SJSA1 (cell line): ENCODE measurements around the gene PXDN. TPM values are rescaled to one million over a fixed set of nuclear protein-coding genes. Genes with fewer than 3 reads are reported as not detected.

ENCODE experiments used
- DNase-seq, 2 experiments: peaks; one replicate each; pipeline ENCODE4 v3.0.0-alpha.2; 2015 to 2020; ENCODE audit warnings: low spot score in 2 of 2, low read depth in 1 of 2
- H3K27ac ChIP-seq: fragments of 250-450 bp; sonication (Bioruptor Pico); 2 replicates; pipeline ENCODE4 v1.5.1; 2020; ENCODE audit warnings: mild to moderate bottlenecking, moderate library complexity
- H3K27me3 ChIP-seq: fragments of 250-450 bp; sonication (Bioruptor Pico); replicated peaks from 2 replicates; pipeline ENCODE4 v1.5.1; 2020; ENCODE audit warnings: mild to moderate bottlenecking, moderate library complexity
- H3K36me3 ChIP-seq: fragments of 250-450 bp; sonication (Bioruptor Pico); 2 replicates; pipeline ENCODE4 v1.5.1; 2020; ENCODE audit warnings: mild to moderate bottlenecking
- H3K4me1 ChIP-seq: fragments of 250-450 bp; sonication (Bioruptor Pico); replicated peaks from 2 replicates; pipeline ENCODE4 v1.6.1; 2021; ENCODE audit warnings: mild to moderate bottlenecking
- H3K4me3 ChIP-seq: fragments of 250-450 bp; sonication (Bioruptor Pico); 2 replicates; pipeline ENCODE4 v1.5.1; 2020; ENCODE audit warnings: mild to moderate bottlenecking
- H3K9me3 ChIP-seq: fragments of 250-450 bp; sonication (Bioruptor Pico); replicated peaks from 2 replicates; pipeline ENCODE4 v1.5.1; 2020; ENCODE audit warnings: mild to moderate bottlenecking
- total RNA-seq: library from RNA; depleted of rRNA; stranded (reverse); fragments of >200 nt; shearing (Covaris generic); gene quantifications from 2 replicates; pipeline ENCODE4 v1.2.3, GENCODE V29; 2014

PXDN gene
- total RNA-seq, 1 experiment from 2014 or later = 310 TPM

DNA sequence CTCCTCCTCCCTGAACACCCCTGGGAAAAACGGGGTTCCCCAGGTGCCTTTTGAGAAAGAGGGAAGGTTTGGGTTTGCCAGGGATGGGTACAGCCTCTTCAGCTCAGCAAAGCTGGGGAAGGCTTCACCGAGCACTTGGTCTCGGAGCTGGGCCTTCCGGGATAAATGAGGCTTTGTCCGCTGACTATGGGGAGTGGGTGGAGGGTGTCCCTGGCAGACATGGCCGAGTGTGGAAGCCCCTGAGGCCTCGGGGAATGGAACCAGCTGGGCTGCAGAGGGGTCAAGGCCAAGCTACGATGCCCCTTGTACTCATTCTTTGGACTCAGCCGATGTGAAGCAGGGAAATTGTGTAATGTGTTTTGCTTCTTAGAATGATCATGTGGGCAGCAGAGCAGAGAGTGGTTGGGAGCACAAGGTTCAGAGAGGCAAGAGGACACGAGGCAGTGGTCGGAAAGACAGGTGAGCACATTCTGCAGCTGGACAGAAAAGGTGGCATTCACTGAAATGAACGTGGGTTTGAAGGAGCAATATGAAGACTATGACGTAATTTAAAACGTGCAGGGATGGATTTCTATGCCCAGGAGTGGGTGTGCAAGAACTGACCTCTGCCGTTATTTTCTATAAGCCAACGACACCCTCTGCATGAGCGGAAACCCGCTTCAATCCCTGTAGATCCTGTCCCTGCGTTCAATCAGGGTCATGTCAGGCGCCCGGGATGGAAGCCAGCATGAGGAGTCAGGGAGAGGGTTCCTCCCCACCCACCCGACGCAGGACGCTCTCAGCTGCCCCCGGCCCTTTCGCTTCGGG lies 142.6 kb downstream of the PXDN start:
- Histone ChIP-seq H3K27me3 (no peaks in the 10 kb centered on the region), H3K9me3 (no peaks in the 10 kb centered on the region), H3K4me1 (peaks cover 49% of the 10 kb centered on the region), H3K36me3 (no peaks in the 10 kb centered on the region), H3K27ac (no peak overlapping the region), H3K4me3 (no peak overlapping the region)
- peak in 1 of 2 experiments; percentile 34 for DNase-seq

DNA sequence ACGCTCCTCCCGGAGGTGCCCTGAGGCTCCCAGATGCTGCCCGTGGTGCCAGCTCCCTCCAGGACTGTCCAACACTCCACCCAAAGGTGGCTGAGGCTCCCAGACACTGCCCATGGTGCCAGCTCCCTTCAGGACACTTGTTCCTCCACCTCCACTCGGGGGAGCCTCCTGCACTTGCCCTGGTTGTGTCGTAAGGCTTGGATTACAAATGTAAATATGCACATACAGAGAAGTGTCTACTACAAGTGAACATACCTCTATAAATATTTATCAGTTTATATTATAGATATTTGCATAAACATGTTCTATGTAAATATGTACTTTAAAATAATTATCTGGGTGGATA lies 143.3 kb downstream of the PXDN start:
- H3K36me3 ChIP-seq = no peaks in the 10 kb centered on the region
- H3K27ac ChIP-seq = no peak overlapping the region
- H3K4me3 ChIP-seq = no peak overlapping the region
- H3K9me3 ChIP-seq = no peaks in the 10 kb centered on the region
- no peaks in the 10 kb centered on the region for H3K27me3 ChIP-seq
- DNase-seq = no peak
- H3K4me1 ChIP-seq = peaks cover 43% of the 10 kb centered on the region

DNA sequence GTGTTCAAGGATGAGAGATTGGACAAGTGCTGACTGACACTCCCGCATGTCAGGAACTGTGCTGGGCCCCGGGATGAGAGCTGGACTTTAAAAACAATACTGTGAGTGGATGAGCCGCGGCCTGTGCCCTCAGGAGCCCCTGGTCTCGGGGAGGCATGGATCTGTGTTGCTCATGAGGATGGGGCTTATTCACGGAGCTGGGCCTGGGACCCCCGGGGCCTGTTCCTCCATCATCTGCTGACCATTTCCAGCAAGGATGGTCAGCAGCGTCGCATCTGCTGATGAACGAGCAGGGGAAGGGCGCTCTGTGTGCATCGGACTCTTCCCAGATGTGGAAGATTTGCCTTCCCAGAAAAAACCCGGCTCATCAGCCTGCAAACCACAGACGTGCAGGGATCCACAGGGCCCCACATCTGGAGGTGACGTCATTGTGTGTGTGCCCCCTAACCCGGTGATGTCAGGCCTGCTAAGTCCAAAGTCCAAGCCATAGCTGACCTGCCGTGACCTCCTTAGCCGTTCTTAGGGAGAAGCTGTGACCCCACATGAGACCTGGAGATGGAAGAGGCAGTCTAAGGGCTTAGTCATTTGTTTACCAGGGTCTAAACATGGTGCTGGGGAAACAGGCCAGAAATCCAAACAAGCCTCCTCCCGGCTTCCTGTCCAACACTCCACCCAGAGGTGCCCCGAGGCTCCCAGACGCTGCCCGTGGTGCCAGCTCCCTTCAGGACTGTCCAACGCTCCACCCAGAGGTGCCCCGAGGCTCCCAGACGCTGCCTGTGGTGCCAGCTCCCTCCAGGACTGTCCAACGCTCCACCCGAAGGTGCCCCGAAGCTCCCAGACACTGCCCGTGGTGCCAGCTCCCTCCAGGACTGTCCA lies 143.9 kb downstream of the PXDN start:
- Histone ChIP-seq H3K36me3 (no peaks in the 10 kb centered on the region), H3K4me1 (peaks cover 37% of the 10 kb centered on the region), H3K27ac (0 out of 2 replicates have a peak overlapping the region, but pooled peaks have one; percentile 6), H3K27me3 (no peaks in the 10 kb centered on the region), H3K4me3 (no peak overlapping the region), H3K9me3 (no peaks in the 10 kb centered on the region)
- DNase-seq = peak; percentile 68 to 75

DNA sequence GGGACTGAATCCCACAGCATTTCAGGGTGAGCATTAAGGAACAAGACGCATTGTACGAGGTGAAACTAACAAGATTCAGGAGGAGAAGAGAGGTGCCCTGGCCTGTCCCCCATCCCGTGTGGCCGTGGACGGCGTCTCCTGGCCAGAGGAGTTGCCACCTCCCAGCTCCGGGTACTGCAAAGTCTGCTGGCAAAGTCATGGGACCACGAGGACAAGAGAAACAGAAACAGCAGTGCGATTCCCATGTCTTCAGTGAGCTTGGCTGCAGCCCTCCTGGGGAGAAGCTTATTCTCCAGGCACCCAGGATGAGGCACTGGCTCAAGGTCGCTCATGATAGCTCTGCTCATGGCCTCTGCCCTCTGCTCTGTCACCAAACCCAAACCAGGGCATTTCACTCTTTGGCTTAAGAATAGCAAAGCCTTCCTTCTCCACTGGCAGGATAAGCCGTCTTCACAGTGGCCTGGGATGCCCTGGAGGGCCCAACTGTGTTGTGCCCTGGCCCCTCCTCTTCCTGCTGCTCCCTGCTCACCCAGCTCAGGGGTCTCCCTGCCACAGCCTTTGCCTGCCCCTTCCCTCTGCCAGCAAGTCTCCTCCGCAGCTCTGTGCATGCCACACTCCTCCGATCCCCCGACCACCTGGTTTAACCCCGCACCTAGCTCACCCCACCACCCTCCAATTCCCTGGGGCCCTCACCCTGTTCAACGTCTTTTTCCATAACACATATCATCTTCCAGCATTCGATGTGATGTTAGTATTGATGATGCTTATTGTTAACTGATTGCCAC lies 144.8 kb downstream of the PXDN start:
- H3K4me1 ChIP-seq = peaks cover 33% of the 10 kb centered on the region

DNA sequence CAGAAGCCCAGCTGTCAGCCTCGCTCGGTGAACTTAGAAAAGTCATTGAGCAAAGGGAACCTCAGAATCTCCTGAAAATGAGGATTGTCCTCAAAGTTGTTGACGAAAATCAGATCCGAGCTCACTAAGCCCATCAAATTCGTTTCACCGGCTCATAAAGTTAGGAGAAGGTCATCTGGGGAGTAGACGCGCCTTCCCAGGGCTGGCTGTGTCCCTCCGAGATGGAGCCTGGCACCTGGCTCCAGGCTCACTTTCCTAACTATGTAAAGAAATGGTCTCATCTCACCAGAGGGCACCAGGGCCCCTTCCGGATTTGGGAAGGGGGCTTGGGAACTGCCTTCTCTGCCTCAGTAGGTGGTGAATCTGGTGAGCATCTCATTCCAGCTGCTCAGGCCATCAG lies 145.5 kb downstream of the PXDN start:
- peak in 1 of 2 experiments; percentile 19 for DNase-seq
- Histone ChIP-seq H3K9me3 (no peaks in the 10 kb centered on the region), H3K4me3 (no peak overlapping the region), H3K4me1 (peaks cover 36% of the 10 kb centered on the region), H3K27me3 (no peaks in the 10 kb centered on the region), H3K27ac (no peak overlapping the region), H3K36me3 (no peaks in the 10 kb centered on the region)

More for the DNA sequence above, 144.8 kb downstream of the PXDN start:
- Histone ChIP-seq H3K27me3 (no peaks in the 10 kb centered on the region), H3K4me3 (no peak overlapping the region), H3K9me3 (no peaks in the 10 kb centered on the region), H3K27ac (no peak overlapping the region), H3K36me3 (no peaks in the 10 kb centered on the region)
- peak in 1 of 2 experiments; percentile 35 for DNase-seq

DNA sequence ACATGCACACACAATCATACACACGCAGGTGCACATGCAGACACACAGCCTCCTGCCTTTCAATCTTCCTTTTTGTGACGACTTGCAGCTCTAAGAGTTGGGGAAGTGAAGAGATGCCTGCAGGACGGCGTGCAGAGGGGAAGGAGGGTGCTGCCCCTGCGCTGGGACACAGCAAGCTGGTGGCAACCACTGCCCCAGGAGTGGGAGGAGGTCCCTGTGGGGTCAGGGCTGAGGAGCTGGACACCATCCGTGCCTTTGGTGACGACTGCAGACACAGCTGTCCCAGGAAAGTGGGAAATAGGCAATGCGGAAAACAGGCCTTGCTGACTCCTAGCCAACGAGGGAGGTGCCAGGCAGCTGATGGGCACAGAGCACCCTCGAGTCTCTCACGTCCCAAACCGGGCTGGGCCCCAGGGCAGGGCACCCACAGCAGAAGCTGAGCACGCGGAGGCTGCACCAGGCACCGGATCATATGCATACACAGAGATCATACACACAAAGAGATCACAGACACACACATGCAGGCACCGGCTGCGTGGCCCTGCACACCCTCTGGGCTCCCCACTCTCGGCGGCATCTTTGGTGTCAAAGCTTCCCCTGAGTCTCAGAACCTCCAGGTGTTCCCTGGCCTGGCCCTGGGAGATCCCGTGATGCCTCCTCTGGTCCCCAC lies 146.1 kb downstream of the PXDN start:
- Histone ChIP-seq H3K27me3 (no peaks in the 10 kb centered on the region), H3K4me1 (peaks cover 42% of the 10 kb centered on the region), H3K36me3 (no peaks in the 10 kb centered on the region), H3K4me3 (no peak overlapping the region), H3K27ac (no peak overlapping the region), H3K9me3 (no peaks in the 10 kb centered on the region)
- peak in 1 of 2 experiments; percentile 40 for DNase-seq

DNA sequence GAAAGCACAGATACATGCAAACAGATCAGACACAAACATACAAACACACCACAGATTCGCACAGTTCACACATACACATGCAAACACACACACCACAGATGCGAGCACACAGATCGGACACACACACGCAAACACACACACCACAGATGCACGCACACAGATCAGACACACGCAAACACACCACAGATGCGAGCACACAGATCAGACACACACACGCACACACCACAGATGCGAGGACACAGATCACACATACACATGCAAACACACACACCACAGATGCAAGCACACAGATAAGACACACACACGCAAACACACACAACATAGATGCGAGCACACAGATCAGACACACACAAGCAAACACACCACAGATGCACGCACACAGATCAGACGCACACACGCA lies 149.0 kb downstream of the PXDN start:
- Histone ChIP-seq H3K4me3 (no peak overlapping the region), H3K4me1 (peaks cover 55% of the 10 kb centered on the region), H3K27me3 (no peaks in the 10 kb centered on the region), H3K9me3 (no peaks in the 10 kb centered on the region), H3K27ac (no peak overlapping the region), H3K36me3 (no peaks in the 10 kb centered on the region)
- no peak for DNase-seq

DNA sequence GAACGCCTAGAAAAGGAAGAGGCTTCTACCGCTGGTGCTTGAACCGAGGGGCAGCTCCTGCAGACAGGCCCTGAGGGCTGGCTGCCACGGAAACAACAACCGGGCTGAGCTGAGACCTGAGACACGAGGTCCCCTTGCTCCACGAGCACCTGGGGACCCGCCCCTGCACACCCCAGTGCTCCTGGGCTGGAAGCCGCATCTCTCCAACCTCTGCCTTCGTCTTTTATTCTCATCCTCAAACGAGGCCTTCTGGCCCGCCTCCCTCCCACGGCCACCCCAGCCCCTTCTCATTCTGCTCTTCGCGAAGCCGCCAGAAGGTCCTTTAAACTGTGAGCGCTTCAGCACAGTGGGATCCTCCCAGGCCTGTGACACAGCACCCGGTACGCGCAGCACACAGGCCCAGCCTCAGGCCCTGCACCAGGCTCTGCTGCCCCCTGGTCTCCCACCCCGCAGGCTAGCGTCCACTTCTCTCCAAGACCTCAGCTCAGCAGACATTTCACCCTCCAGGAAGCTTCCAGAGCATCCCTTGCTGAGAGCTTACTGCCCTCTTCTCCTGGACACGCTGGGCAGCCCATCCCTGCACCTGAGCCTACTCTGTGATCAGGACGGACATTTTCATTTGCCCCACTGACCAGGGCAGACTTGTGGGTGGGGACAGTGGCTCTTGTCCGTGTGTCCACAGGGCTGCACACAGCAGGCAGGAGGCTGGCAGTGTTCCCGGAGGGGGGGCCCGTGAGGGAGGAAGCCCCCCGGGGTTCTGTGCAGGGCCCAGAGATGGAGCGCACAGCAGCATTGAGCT lies 149.7 kb downstream of the PXDN start:
- Histone ChIP-seq H3K4me1 (peaks cover 51% of the 10 kb centered on the region), H3K27me3 (no peaks in the 10 kb centered on the region), H3K9me3 (no peaks in the 10 kb centered on the region), H3K4me3 (no peak overlapping the region), H3K27ac (peak overlapping the region; percentile 27; the same call in 1 of the 2 replicates), H3K36me3 (no peaks in the 10 kb centered on the region)
- peak in 1 of 2 experiments; percentile 38 for DNase-seq

DNA sequence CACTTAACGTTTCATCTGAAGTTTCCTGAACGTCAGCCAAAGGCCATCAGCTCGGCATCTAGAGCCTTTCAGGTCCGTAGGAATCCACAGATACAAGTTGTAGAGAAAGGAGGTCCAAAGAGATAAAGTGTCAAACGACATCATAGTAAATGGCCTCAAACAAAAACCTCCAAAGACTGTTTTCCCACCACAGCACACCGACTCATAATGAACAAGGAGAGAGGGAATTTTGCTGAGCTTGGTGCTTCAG lies 150.3 kb downstream of the PXDN start:
- Histone ChIP-seq H3K36me3 (no peaks in the 10 kb centered on the region), H3K4me1 (peaks cover 52% of the 10 kb centered on the region), H3K9me3 (no peaks in the 10 kb centered on the region), H3K27ac (peak overlapping the region; percentile 27; the same call in 1 of the 2 replicates), H3K4me3 (no peak overlapping the region), H3K27me3 (no peaks in the 10 kb centered on the region)
- DNase-seq = no peak

DNA sequence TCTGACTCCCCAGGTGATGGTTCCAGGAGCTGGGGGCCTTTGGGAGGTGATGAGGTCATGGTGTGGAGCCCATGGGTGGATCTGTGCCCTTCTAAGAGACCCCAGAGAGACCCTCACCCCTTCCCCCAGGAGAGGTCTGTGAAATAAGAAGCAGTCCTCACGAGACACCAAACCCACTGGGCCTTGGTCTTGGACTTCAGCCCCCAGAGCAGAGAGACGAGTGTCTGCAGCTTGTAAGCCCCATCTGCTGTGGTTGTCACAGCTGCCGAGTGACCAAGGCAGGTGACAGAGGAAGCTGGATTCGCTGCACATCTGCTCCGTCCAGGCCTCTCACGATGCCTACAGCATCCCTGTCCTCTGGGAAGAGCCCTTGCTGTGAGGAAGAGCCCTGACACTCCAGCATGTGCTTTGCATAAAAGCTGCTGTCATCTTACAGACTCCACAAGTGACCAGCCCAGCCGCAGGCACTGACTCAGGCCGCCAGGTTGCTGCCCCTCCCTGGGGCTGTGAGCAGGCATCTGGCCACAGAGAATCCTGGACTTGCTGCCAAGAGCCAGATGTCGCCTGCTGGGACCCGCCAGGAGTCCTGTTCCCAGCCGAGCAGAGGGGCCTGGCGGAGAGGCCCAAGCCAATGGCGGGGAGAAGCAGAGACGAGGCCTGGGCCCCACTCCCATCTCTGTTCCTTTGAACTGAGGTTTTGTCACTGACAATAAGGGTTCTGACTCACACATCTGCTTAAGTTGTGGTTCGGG lies 150.8 kb downstream of the PXDN start:
- H3K27ac ChIP-seq = peak overlapping the region; percentile 27; the same call in 1 of the 2 replicates
- H3K27me3 ChIP-seq = no peaks in the 10 kb centered on the region
- H3K9me3 ChIP-seq = no peaks in the 10 kb centered on the region
- peaks cover 57% of the 10 kb centered on the region for H3K4me1 ChIP-seq
- H3K4me3 ChIP-seq = no peak overlapping the region
- DNase-seq = peak; percentile 93 to 95
- H3K36me3 ChIP-seq = no peaks in the 10 kb centered on the region

DNA sequence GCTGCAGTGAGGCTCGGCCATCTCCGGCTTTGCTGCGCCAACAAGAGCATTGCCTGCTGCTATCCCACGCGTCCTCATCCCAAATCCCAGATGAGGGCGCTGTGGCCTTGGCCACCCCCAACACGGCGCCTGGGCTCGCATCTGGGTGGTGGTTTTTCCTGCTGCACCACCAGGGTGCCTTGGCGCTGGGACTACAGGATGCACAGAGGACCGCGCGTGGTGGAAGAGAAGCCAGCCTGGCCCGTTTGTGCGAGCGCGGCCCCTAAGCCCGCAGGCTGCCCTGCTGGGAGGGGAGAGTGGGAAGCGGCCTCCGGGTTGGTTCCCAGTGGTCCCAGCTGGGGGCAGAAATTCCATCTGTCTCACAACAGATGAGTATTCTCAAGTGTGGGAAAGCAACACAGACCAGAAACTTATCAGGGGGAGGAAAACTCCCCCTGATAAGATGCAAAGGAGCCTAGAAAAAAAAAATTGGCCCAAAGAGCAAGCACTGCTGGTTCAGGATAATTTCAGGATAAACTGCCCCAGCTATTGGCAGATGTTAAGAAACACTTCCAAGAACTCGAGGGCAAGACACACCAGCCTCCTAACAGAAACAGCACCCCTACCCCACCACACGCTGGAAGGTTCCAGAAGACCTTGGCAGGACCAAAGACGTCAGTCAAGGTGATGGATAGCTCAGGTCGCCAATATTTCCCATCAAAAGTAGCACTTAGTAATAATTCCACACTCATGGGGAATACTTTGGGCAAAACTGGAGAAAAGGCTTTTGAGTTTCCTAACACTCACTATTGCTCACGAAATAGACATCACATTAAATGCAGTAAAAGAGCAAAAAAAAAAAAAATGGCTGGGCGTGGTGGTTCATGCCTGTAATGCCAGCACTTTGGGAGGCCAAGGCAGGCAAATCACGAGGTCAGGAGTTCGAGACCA lies 152.1 kb downstream of the PXDN start:
- Histone ChIP-seq H3K4me3 (no peak overlapping the region), H3K4me1 (peaks cover 62% of the 10 kb centered on the region), H3K27me3 (no peaks in the 10 kb centered on the region), H3K36me3 (no peaks in the 10 kb centered on the region), H3K27ac (no peak overlapping the region), H3K9me3 (no peaks in the 10 kb centered on the region)
- DNase-seq = peak in 1 of 2 experiments; percentile 58
